ENCODE results near the gene GPC6.
"Not testable (repeated sequence)": the region's sequence is repeated elsewhere in the genome, so short reads cannot be mapped to it uniquely, and the experiment has no call there.

The GPC6 gene

DNA sequence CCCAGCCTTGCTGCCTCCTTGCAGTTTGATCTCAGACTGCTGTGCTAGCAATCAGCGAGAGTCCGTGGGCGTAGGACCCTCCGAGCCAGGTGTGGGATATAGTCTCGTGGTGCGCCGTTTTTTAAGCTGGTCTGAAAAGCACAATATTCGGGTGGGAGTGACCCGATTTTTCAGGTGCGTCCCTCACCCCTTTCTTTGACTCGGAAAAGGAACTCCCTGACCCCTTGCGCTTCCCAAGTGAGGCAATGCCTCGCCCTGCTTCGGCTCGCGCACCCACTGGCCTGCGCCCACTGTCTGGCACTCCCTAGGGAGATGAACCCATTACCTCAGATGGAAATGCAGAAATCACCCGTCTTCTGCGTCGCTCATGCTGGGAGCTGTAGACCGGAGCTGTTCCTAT lies 269.5 kb downstream of the GPC6 start:
- in situ Hi-C loops (cut with HindIII; ENCODE audit: low sequenced_read_pairs): not testable (repeated sequence)

DNA sequence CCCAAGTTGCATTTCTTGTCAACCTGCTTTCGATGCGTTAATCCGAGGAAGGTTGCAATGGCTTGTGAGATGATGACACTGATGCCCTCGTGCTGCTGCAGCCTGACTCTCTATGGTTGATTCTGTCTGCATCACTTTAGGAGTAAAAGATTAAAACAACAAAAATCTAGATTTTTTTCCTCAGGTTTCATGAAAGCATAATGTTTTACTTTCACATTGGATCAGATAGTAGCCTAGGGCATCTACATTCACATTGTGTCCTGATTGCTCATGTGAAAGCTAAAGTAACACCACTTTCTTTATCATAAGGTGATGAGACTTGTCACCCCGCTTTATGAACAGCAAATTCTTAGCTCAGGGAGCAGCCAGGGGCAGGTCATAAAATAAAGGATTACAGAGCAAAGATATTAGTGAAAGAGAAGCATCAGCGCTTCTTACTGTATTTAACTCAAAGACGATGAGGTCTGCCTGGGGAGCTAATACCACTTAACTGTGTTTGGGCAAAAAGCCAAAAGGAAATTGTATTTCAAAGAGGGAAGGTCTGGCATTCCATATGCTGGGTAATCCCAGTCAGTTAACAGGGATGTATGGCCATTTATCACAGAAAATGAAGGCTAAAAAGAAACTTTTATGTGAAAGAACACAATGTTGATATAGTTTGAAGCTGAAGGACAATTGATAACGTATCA lies 270.5 kb downstream of the GPC6 start:
- in situ Hi-C loops (cut with HindIII; ENCODE audit: low sequenced_read_pairs): no loop called here

DNA sequence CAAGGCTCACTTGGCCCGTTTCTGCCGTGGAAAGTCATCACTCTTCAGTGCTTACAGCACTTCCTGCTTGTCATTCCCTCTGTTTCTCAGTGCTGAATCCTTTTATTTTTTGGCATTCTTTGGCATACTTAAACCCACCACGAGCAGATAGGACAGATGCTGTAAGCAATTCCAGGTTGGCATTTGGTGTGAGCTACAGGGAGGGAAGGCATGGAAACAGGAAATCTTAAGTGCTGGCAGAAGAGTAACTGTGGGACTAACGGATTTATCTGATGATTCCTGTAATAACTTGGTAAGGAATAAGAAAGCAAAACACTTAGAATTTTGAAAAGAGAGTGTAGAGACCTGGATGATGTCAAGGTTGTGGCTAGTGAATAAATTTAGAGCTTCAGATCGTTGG lies 273.4 kb downstream of the GPC6 start:
- in situ Hi-C loops (cut with HindIII; ENCODE audit: low sequenced_read_pairs): no loop called here

DNA sequence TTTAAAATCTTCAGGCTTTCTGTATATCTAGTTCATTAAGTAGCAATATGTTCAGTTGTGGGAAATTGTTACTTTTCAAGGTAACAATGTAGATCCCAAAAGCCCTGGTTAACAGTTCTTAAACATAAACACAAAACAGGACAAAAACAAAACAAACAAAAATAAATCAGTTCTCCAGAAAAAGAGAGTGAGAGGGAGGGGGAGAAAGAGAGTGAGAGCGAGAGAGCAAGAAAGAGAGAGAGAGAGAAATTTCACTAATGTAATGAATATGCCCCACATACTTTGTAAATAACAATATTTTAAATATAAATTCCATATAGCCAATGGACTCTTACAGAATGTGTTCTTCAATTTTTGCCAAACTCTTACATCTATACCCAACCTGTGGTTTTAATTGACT lies 275.5 kb downstream of the GPC6 start:
- in situ Hi-C loops (cut with HindIII; ENCODE audit: low sequenced_read_pairs): no loop called here

DNA sequence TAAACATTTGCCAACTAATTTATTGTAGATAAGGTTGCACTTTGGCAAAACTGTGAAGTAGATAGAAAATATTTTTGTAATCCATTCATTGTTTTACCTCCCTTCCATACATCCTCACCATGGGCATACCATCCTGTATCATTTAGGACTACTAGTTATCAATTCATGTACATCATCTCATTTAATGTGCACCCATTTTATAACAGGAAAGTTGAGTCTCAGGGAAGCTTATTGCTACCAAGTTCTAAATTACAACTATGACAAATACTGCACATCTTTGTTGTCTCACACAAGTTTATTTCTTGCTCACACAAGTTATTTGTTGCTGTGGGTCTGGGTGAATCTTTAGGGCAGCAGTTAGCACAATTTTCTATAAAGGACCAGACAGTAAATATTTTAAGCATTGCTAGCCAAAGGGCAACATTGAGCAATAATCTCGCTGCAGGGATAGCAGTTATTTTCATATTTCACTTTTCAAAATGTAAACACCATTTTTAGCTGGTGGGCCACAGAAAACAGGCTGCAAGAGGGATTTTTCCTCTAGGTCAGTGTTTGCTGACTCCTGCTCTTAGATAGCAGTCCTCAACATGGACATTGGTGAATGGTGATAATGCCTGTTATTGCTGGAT lies 276.5 kb downstream of the GPC6 start:
- in situ Hi-C loops (cut with HindIII; ENCODE audit: low sequenced_read_pairs): no loop called here

DNA sequence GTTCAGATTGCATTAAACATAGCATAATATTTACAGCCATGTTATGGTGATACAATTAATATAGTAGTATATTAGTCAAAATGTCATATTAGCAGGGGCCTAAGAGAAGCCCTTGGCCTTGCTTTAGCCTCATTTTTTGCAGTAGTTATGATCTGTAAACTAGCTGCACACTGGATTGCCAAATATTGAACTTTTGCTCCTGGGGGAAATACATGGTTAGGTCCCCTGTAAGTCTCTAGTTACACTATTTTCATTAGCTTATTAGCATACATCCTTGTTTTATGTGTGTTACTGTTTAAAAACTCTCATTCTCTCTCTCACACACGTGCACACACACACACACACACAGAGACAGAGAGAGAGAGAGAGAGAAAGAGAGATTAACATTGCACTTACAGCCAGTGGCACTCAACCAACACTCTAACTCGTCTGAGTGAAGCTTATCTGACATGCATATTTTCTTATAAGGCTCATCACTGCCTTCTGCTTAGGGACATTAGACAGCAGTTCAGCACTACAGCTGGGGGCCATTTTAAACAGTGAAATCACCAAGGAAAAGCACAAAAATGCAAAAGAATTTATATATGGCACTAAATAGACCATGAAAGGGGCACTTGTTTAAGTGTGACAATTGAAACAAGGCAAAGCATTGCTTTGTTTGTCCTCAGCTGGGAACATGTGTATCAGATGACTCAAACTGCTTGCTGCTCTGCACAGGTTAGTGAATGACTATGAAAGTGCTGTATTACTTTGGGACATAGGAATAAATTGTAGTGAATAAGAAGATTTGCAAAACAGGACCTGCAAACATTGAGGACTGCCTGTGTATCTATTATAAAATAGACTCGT lies 278.7 kb downstream of the GPC6 start:
- in situ Hi-C loops (cut with HindIII; ENCODE audit: low sequenced_read_pairs): no loop called here

DNA sequence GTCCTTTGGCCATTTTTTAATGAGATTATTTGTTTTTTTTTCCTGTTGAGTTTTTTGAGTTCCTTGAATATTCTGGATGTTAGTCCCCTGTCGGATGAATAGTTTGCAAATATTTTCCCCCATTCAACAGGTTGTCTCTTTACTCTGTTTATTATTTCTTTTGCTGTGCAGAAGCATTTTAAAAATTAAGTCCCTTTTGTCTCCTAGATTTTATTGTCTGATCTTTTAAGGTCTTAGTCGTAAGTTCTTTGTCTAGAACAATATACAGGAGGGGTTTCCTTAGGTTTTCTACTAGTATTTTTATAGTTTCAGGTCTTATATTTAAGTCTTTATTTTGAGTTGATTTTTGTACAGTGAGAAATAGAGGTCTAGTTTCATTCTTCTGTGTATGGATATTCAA lies 284.4 kb downstream of the GPC6 start:
- in situ Hi-C loops (cut with HindIII; ENCODE audit: low sequenced_read_pairs): no loop called here

DNA sequence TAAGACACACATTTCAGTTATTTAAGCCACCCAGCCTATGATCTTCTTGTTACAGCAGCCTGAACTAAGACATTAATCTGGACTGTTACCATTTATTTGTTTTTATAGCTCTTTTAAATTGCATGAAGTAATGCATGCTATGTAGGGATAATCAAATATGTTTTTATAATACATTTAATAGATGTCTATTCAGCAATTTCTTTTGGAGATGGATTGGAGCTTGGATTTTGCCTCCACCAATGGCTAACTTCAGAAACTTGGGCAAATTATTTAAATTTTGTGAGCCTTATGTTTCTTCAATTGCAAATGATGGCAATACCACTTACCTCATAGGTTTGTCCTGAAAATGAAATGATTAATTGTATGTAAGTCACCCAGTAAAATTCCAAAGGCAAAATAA lies 288.7 kb downstream of the GPC6 start:
- in situ Hi-C loops (cut with HindIII; ENCODE audit: low sequenced_read_pairs): no loop called here

DNA sequence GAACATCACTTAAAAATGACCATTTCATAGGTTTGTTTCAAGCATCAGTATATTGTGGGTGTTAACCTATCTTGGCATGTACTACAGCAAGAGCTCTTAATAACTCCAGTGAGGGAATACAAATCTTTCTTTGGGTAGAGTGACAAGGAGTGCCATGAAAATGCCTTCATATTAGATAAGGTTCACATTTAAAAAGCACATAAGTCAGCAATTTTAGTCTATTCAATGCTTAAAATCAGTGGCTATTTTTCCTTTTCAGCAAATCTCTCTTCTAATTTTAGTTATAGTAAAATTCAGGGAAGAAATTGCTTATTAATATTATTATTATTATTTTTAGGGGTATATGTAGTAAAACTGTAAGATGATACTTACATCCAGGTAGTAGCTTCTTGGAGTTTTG lies 291.1 kb downstream of the GPC6 start:
- in situ Hi-C loops (cut with HindIII; ENCODE audit: low sequenced_read_pairs): no loop called here

DNA sequence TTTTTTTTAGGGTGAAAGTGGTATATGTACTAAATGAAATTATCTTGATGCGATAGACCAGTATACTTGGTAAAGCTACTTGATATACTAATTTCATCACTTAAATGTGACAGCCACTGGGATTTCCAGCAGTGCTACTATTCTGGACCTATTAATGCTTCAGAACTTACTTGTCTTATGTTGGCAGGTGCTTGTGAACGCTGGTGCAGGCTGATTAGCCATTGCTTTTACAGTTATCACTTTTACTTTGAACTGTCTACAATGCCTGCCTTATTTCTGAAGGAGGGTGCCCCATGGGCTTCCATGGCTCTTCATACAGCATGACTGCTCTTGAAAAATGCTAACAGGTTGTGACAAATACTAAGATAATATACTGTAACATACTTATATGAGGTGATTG lies 294.7 kb downstream of the GPC6 start:
- in situ Hi-C loops (cut with HindIII; ENCODE audit: low sequenced_read_pairs): no loop called here

DNA sequence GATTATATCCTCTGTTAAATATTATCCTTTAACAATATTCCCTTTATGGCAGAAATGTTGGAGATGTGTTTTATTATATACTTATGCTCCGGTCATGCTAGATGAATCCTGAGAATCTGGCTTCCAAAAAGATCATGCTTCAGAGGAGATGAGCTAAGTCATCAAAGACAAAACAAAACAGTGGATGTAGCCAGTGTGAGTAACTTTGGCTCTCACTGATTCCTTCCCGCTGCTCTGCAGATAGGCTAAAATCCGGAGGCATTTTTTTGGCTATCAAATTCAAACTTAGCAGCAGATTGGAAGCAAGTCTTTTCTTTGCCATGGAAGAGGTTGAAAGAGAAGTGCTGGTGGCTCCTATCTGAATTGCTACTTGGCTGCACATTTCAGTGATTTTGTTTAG lies 295.9 kb downstream of the GPC6 start:
- in situ Hi-C loops (cut with HindIII; ENCODE audit: low sequenced_read_pairs): no loop called here

DNA sequence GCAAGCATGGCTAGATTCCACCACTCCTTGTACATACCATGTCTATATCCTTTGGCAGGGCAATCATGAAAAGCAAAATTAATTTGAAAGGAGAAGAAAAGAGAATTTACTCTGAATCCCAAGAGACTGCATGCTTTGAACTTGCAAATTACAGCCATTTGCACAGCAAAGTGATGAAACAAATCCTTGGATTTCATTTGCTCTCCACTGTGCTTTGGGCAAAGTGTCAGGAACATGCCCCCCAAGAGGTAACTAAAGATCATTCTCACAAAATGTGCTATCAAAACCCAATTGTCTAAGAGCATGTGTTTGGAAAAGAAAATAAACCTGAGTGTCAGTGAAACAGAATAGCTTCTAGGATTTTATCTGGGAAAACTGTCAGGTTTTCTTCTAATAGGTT lies 298.5 kb downstream of the GPC6 start:
- in situ Hi-C loops (cut with HindIII; ENCODE audit: low sequenced_read_pairs): no loop called here

DNA sequence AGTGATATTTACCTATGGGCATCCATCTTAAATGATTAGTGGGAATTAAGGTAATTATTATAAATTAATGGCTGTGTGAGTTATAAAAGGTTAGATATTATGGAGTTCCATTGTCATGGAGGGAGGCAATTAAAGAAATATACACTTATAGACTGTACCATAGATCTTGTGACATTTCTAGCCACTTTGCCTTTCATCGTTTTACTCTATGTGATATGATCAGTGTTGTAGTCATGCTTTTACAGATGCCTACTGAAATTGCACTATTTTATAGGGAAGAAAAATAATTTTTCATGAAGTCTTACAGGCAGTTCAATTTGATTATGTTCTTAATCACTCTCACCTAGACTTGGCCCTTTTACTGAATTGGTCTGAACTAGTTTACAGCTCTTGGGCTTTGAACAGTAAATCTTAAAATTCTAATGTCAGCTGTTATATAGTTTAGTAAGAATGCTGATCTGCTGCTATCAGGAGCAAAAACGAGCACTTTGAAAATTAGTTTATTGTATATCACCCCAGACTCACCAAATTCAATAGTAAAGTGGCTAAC lies 301.2 kb downstream of the GPC6 start:
- in situ Hi-C loops (cut with HindIII; ENCODE audit: low sequenced_read_pairs): no loop called here

DNA sequence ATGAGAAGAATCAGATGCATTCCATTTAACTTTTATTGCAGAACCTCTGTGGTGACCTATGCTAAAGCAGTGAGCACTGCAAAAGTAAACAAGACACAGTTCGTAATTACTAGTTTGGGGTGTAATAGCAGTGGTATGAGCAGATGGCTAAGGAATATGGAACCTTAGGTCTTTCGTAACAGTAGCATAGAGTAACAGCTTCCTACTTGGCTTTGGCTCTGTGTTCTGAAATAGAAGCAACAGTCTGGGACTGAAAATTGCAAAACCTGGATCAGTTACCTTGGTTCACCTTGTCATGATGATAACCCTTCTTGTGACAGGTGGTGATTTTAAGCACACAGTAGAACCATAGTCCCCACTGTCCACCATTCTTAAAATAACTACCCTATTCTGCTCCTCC lies 303.4 kb downstream of the GPC6 start:
- in situ Hi-C loops (cut with HindIII; ENCODE audit: low sequenced_read_pairs): no loop called here

DNA sequence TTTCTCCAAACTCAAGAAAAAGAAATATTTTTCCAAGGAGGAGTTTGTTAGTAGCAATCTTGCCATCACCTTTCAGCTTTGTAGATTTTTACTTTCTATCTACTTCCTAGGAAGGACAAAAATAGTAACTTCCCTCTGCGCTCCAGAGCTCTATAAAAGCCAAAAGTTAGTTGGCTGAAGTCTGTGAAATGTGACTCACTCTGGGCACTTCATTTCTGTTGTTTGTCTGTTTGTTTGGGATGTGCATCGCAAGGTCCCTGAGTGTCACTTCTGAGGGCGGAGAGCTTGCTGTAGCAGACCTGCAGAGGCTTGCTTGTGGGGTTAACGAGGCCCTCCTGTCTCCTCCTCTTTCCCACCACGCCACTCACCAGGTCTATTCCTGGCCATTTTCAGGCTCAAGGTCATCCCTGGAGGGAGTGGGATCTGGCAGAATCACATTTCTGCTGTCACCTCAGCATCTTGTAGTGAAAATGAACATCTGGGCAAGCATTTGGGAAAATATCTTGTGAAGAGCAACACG lies 307.6 kb downstream of the GPC6 start:
- in situ Hi-C loops (cut with HindIII; ENCODE audit: low sequenced_read_pairs): no loop called here

DNA sequence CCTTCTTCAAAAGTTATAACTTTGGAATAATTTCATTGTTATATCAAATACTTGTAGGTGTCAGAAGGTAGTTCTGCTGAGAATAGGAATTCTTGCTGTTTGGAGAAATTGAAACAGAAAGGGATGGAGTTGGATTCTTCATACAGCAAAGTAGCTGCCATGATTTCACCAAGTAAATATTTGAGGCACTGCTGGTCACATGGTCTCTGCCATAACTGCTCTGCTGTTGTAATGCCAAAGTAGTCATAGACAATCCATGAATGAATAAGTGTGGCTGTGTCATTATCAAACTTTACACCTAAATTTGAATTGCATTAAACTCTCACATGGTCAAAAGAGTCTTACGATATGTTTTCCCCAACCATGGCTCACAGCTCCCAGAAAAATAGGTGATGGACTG lies 308.6 kb downstream of the GPC6 start:
- in situ Hi-C loops (cut with HindIII; ENCODE audit: low sequenced_read_pairs): no loop called here

DNA sequence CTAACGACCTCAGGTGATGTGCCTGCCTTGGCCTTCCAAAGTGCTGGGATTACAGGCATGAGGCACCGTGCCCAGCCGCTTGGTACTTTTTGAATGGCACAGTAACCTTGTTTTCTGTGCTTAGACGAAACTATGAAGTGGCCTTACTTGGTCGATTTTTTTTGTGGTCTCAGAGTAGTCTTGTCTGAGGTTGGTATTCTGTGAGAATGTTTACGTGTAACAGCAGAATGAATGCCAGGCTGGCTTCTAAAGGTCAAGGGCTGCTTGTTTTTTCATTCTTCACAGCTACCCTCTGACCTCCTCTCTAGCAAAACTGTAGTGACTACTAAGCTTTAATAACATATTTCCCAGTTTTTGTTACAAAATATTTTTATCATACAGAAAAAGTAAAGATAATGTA lies 313.3 kb downstream of the GPC6 start:
- in situ Hi-C loops (cut with HindIII; ENCODE audit: low sequenced_read_pairs): no loop called here

DNA sequence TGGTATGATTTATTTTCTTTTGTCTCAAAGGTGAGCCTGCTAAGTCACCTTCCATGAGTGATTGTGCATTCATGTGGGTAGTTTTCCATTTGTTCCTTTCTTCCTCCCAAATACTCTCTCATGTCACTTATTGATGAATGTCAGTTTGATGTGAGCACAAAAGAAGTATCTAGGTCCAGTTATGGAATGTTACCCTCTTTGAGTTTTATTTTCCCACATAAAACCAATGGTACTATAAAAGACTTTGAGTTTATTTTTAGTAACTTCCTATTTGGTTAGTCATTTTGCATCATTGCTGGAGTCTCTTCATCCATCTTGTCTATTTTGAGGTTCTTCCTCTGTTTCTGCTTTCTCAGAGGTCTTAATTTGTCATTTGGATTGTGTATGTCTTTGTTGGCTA lies 321.3 kb downstream of the GPC6 start:
- in situ Hi-C loops (cut with HindIII; ENCODE audit: low sequenced_read_pairs): no loop called here

DNA sequence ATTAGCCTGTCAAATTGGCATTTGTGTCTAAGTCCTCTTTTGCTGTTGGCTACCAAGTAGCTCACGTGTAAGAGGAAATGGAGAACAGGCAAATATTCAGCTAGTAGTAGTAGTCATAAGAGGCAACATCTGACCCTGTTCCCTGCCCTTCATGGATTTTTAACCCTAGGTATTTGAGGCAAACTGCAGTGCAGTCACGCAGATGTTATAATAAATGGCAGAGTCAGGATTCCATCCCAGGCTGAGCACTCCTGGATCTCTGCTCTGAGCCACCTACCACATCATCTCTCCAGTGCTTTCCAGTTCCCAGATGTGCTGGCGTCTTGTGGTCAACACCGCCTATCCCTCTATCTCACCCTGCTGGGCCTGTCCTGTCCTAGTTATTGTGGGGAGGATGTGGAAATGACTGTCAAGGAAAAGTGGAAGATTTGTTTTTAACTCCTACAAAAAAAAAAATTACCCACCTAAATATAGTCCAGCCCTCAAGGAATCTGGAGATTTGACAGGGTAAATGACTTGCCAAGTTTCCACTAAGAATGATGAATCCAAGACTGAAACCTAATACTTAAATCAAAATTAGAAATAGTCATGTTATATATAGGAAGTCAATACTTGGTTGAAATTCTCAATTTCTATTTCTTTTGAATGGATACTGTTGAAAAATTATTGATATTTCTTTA lies 322.9 kb downstream of the GPC6 start:
- in situ Hi-C loops (cut with HindIII; ENCODE audit: low sequenced_read_pairs): no loop called here

DNA sequence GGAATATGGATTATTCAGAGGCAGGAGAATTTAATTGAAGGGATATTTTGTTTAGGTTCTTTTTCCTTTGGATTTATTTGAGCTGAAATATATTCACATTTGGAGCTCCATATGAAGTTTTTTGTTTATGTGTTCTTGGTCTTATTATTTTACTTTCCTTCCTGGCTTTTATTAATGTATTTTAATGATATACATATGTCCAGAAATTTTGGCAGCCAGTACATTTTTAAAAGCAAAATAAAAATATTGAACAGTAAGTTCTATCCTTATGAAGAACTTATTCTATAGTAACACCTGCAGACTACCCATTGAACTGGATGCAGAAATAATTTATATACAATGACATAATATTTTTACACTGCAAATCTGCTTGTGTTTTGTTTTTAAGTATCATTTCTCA lies 323.6 kb downstream of the GPC6 start:
- in situ Hi-C loops (cut with HindIII; ENCODE audit: low sequenced_read_pairs): no loop called here

DNA sequence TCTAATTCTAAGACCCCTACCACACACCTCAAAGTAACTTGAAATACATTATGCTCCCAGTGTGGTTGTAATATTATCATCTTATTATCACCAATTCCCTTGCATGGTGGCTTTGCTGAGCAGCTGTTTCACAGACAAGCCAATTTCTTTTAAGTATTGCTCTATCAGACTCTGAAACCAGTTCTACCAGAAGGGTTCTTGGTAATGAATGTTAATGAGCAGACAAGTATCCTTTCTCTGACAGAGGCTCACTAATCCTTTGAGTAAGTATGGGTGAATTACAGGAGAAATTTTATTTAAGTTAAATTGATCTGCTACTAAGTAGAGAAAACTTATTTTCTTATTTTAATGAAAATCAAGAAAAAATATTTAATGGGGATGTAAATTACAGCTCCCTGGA lies 326.0 kb downstream of the GPC6 start:
- in situ Hi-C loops (cut with HindIII; ENCODE audit: low sequenced_read_pairs): no loop called here
